Suprapubic skin (tissue), 4 donors: Measurements from ENCODE around the gene POMGNT1. TPM values are rescaled to one million over a fixed set of nuclear protein-coding genes. Genes with fewer than 3 reads are reported as not detected.

Experiments used
- DNase-seq, 2 donors: peaks; one replicate each; pipeline ENCODE4 v3.0.0-alpha.2; 2019; ENCODE audit warnings: low spot score in 2 of 2
- H3K27ac ChIP-seq: fragments of 200-600 bp; sonication (generic); one replicate; pipeline ENCODE4 v1.5.1; 2019
- H3K27me3 ChIP-seq: fragments of 200-600 bp; sonication (generic); one replicate; pipeline ENCODE4 v1.5.1; 2019
- H3K36me3 ChIP-seq: fragments of 200-600 bp; sonication (generic); one replicate; pipeline ENCODE4 v1.5.1; 2019
- H3K4me1 ChIP-seq: fragments of 200-600 bp; sonication (generic); one replicate; pipeline ENCODE4 v1.5.1; 2019
- H3K4me3 ChIP-seq: fragments of 200-600 bp; sonication (generic); one replicate; pipeline ENCODE4 v1.5.1; 2019; ENCODE audit warnings: mild to moderate bottlenecking
- H3K9me3 ChIP-seq: fragments of 200-600 bp; sonication (generic); one replicate; pipeline ENCODE4 v1.5.1; 2019
- EP300 ChIP-seq: sonication (generic); formaldehyde crosslinking; IDR thresholded peaks from one replicate; pipeline ENCODE4 v1.6.1; 2017; ENCODE audit warnings: antibody characterized with exemption
- POLR2A ChIP-seq, 2 donors: fragments of 450-650 bp; IDR thresholded peaks; one replicate each; pipeline ENCODE4 v1.6.1; 2017; ENCODE audit warnings: antibody characterized with exemption in 2 of 2, mild to moderate bottlenecking in 2 of 2, moderate library complexity in 2 of 2
- POLR2AphosphoS5 ChIP-seq, 3 donors: sonication (generic); formaldehyde crosslinking; IDR thresholded peaks; one replicate each; pipeline ENCODE4 v1.6.1; 2017; ENCODE audit warnings: antibody characterized with exemption in 3 of 3
- WGBS: methylation state at CpG from one replicate; pipeline ENCODE4 v1.1.5; 2018; 5-methylcytosine and 5-hydroxymethylcytosine counted together
- total RNA-seq, 4 donors: library from RNA; depleted of rRNA; stranded (reverse); fragments of >200 nt; gene quantifications; one replicate each; pipeline ENCODE4 v1.1.0, GENCODE V29; 2016
- TF ChIP-seq, protein P1 (sequence below), 2 donors: fragments of 200-600 bp in 1 of 2; fragments of 450-650 bp in 1 of 2; sonication (generic) in 1 of 2; IDR thresholded peaks; one replicate each; pipeline ENCODE4 v1.5.1; 2016 to 2019; ENCODE audit warnings: antibody characterized with exemption in 2 of 2, mild to moderate bottlenecking in 1 of 2, moderate library complexity in 1 of 2

Gene POMGNT1
- total RNA-seq, 4 donors from 2014 or later, result 36.2 to 59.2 (median 47.7) TPM

DNA sequence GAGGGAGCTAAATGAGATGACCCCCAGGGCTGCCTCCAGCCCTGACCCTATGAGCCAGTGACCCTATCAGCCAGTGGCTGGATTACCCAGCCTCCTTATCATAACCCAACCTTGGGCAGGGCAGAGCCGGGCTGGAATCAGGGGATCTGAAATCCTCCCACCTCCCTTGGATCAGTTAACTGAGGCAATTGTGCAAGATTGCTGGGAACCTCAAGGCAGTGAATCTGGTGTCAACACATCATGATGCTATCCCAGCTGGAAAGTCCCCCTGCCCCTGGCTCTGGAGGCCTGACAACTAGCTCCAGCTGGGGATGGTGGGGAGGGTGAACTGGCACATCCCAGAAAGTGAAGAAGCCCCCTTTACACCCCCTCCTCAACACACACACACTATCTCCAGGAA is 29.8 kb downstream of the POMGNT1 start:
- Histone ChIP-seq H3K4me3 (no peak overlapping the region), H3K27me3 (peaks cover 4% of the 10 kb centered on the region), H3K27ac (no peak overlapping the region), H3K9me3 (no peaks in the 10 kb centered on the region), H3K36me3 (no peaks in the 10 kb centered on the region), H3K4me1 (peaks cover 44% of the 10 kb centered on the region)
- TF ChIP-seq, protein P1, sequence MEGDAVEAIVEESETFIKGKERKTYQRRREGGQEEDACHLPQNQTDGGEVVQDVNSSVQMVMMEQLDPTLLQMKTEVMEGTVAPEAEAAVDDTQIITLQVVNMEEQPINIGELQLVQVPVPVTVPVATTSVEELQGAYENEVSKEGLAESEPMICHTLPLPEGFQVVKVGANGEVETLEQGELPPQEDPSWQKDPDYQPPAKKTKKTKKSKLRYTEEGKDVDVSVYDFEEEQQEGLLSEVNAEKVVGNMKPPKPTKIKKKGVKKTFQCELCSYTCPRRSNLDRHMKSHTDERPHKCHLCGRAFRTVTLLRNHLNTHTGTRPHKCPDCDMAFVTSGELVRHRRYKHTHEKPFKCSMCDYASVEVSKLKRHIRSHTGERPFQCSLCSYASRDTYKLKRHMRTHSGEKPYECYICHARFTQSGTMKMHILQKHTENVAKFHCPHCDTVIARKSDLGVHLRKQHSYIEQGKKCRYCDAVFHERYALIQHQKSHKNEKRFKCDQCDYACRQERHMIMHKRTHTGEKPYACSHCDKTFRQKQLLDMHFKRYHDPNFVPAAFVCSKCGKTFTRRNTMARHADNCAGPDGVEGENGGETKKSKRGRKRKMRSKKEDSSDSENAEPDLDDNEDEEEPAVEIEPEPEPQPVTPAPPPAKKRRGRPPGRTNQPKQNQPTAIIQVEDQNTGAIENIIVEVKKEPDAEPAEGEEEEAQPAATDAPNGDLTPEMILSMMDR (IDR thresholded peaks at IDR 0.05), result no peak
- TF ChIP-seq POLR2A (IDR thresholded peaks at IDR 0.05) (no peak), POLR2AphosphoS5 (IDR thresholded peaks at IDR 0.05) (no peak), EP300 (no peak)
- no peak for DNase-seq
- WGBS, result 71% methylated on average over 1 of the region's 1 CpG

DNA sequence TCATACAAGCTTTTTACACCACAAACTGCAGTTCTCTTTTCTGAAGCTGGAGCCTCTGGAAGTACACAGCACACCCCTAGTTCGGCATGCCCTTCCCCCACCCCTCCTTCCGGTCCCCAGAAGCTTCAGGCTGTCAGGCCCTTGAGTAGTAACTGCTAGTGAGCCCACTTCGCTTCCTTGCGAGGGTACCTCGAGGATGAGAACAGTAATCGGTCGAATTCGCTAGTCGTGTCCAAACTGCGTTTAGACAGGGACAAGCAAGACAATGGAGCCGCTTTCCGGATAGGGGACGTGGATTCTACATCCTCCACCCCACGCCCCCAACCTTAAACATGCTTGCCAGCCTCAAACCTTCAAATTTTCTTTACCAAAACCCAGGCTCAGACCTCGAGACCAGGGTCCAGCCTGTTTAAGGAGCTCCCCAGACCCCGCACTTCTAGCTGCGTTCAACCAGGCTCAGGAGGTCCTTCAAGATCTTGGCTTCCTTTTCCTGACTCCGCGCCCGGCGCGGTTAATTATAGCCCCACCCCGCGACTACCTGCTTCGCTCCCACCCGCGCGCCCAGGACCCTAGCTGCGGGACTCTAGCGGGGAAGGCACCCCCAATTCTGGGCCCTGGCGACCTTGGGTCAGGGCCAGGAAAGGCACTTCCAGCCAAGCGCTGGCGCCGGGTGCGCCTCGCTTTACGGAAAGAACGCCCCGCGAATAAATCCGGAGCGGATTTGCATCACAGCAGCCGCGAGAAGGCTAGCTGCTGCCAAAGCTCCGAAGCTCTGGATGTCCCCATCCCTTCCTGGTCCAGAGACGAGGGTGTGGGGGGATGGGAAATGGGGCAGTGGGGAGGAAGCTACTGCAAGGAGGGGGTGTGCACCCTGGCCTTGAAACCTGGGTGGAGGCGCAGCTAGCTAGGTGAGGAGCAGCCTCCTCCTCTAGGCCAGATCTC is 31.4 kb downstream of the POMGNT1 start:
- TF ChIP-seq EP300, result no peak
- TF ChIP-seq, protein P1 (IDR thresholded peaks at IDR 0.05), result no peak
- no peak for TF ChIP-seq POLR2AphosphoS5 (IDR thresholded peaks at IDR 0.05)
- no peak for TF ChIP-seq POLR2A (IDR thresholded peaks at IDR 0.05)
- H3K4me3 ChIP-seq, result peak overlapping the region; percentile 47
- 25% methylated on average over 35 of the region's 47 CpGs for WGBS
- H3K9me3 ChIP-seq, result no peaks in the 10 kb centered on the region
- peaks cover 29% of the 10 kb centered on the region for H3K4me1 ChIP-seq
- H3K36me3 ChIP-seq, result no peaks in the 10 kb centered on the region
- peaks cover 4% of the 10 kb centered on the region for H3K27me3 ChIP-seq
- H3K27ac ChIP-seq, result peak overlapping the region; percentile 74
- no peak for DNase-seq

DNA sequence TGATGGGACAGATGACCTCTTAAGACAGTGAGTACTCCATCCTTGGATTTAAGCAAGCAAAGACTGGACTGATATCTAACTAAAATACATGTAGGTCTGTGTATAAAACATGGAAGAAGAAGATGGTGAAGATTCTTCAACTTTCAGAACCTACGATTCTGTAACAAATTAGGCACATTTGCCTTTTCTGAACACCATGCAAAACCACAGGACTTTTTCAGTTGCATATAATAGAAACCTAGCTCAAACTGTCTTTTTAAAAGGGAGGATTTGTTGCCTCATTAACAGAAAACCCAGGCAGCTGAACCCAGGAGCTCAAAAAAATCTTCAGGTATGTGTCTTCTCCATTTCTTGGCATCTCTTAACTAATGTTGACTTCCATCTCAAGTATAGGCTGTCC is 38.0 kb downstream of the POMGNT1 start:
- TF ChIP-seq, protein P1 (IDR thresholded peaks at IDR 0.05), result no peak
- TF ChIP-seq EP300 (no peak), POLR2AphosphoS5 (IDR thresholded peaks at IDR 0.05) (no peak), POLR2A (IDR thresholded peaks at IDR 0.05) (no peak)
- 79% methylated on average over 1 of the region's 1 CpG for WGBS

DNA sequence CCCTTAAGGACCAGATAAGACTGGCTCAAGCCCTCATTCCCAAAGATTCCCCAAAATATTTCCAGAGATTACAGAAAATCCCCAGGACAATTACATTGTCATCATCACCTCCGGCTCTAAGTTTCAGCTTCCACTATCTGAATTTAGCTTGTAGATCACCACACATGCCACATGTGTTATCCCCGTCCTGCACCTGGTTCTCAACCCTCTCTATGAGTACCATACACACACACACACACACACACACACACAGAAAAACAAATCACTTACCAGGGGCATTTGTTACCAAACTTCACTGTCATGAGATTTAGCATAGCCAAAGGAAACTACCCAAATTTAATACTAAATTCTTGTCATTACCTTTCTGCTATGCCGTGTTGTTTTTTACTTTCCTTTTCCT is 38.7 kb downstream of the POMGNT1 start:
- no peaks in the 10 kb centered on the region for H3K36me3 ChIP-seq
- no peaks in the 10 kb centered on the region for H3K4me1 ChIP-seq
- DNase-seq, result no peak
- WGBS, result 69% methylated on average over 3 of the region's 3 CpGs
- H3K4me3 ChIP-seq, result no peak overlapping the region
- H3K27ac ChIP-seq, result no peak overlapping the region
- H3K27me3 ChIP-seq, result no peaks in the 10 kb centered on the region
- no peaks in the 10 kb centered on the region for H3K9me3 ChIP-seq
- TF ChIP-seq, protein P1 (IDR thresholded peaks at IDR 0.05), result no peak
- TF ChIP-seq EP300 (no peak), POLR2AphosphoS5 (IDR thresholded peaks at IDR 0.05) (no peak), POLR2A (IDR thresholded peaks at IDR 0.05) (no peak)

More for the DNA sequence above, 38.0 kb downstream of the POMGNT1 start:
- no peak overlapping the region for H3K27ac ChIP-seq
- H3K9me3 ChIP-seq, result no peaks in the 10 kb centered on the region
- no peaks in the 10 kb centered on the region for H3K36me3 ChIP-seq
- no peaks in the 10 kb centered on the region for H3K4me1 ChIP-seq
- H3K27me3 ChIP-seq, result no peaks in the 10 kb centered on the region
- no peak overlapping the region for H3K4me3 ChIP-seq
- DNase-seq, result no peak
